GM19463 (cell line): Measurements from ENCODE around the gene ANKRD17.
"Not testable (repeated sequence)": the region's sequence is repeated elsewhere in the genome, so short reads cannot be mapped to it uniquely, and the experiment has no call there.

ENCODE experiments used
- ATAC-seq: cut with Tn5 transposase; IDR thresholded peaks from one replicate; pipeline ENCODE4 v1.9.1; 2021; ENCODE audit warnings: mild to moderate bottlenecking, moderate library complexity; ENCODE audit not compliant: unreplicated experiment

ANKRD17 gene

DNA sequence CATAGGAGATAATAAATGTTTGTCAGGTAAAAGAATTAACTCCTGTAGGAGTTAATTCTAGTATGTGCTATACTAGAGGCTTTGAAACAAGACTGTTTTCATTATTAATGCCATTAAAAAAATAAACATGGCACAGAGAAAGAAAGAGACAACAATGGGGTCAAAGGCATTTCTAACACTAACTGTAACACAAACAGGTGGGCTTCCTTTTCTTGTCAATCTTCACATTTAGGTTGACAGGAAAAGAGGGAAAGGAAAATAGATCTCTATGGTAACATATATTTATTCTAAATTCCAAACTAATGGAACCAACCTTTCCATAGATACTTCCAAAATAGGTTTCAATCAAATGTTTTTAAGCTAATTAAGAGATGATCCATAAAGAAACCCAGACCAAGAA lies 9.8 kb downstream of the ANKRD17 start:
- no peak for ATAC-seq

GRCh38 chr4:73248416-73248815 lies 10.2 kb downstream of the ANKRD17 start:
- ATAC-seq: no peak

GRCh38 chr4:73247100-73247499 lies 11.5 kb downstream of the ANKRD17 start:
- ATAC-seq: no peak

GRCh38 chr4:73245955-73246354 lies 12.6 kb downstream of the ANKRD17 start:
- no peak for ATAC-seq

DNA sequence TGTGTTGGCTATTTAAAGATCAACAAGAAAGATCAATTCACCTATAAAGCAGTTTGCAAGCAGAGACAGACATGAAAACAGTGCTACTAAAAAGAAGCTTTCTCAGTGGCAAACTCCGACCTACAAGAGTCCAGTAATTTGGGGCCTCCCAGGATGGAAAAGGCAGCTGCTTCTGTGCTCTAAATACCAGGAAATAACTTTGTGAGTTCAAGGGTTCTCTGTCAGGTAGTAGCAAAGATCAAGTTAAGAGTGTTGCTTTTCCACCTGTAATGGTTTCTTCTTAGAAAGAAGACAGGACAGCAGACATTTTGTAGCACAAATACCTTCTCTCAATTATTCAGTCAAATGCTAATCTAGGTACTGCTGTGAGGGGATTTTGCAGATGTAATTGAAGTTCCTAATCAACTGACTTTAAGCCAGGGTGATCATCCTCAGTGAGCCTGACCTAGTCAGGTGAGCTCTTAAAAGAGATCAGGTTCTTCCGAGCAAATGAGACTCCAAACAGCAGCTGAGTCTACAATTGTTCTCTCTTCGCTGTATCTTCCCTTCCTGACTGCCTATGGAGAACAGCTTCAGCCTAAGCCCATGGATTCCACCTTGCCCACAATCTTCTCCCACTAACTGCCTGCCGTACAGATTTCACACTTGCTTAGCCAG lies 13.5 kb downstream of the ANKRD17 start:
- no peak for ATAC-seq

- no peak for ATAC-seq
These were observed 21.6 kb downstream of the ANKRD17 start for GRCh38 chr4:73237044-73237443.

- ATAC-seq: no peak
These were observed 22.4 kb downstream of the ANKRD17 start for GRCh38 chr4:73236151-73236550.

DNA sequence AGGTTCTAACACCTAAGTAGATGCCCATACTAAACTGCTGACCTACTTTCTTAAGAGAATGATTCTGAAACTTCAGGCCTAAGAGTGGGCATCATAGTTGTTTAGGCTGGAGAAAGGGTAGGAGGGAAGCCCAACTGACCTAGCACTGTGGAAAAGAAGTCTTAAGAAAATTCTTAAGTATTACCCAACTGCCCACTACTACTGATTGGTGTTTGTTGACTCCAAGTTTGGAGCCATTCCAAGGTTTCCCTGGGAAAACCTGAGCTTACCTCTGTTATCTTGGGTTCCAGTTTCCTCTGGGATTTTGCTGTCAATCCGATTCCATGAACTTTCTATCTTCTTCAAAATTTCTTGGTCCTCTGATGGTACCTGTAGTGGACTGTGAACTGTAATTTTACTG lies 23.9 kb downstream of the ANKRD17 start:
- no peak for ATAC-seq

DNA sequence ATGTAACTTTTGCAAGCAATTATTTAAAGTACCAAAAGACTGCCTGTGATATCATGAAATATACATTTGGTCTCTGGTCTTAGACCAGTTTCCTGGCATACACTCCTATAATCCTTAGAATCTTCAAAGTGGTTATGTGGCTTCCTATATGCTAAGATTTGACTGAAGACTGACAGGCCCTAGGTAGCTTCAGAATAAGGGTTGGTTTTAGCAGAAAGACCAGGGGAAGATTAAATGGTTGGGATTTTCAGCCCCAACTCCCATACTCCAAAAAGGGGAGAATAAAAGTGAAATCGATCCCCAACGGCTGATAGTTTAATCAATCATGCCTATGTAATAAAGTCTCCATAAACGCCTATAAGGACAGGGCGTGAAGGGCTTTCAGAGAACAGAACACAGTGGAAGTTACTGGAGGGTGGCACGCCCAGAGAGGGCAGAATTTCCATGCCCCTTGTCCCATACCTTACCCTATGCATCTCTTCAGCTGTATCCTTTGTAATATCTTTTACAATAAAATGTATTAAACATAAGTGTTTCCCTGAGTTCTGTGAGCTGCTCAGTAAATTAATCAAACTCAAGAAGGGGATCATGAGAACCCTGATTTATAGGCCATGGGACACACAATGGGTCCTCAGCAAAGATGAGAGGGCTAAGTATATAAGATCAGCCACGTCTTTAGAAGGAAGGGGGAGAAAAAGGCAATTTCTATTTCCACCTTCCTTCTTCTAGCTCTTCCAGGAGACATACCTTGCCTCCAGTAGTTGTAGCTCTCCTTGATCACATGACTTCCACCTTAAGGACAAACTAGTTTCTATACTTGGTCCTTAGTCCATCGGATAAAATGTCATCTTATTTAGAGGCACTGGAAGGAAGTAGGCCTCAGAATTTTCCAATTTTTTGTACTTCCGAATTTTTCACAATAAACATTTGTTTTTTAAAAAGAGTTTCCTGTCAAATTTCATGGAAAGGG lies 26.8 kb downstream of the ANKRD17 start:
- ATAC-seq: no peak

DNA sequence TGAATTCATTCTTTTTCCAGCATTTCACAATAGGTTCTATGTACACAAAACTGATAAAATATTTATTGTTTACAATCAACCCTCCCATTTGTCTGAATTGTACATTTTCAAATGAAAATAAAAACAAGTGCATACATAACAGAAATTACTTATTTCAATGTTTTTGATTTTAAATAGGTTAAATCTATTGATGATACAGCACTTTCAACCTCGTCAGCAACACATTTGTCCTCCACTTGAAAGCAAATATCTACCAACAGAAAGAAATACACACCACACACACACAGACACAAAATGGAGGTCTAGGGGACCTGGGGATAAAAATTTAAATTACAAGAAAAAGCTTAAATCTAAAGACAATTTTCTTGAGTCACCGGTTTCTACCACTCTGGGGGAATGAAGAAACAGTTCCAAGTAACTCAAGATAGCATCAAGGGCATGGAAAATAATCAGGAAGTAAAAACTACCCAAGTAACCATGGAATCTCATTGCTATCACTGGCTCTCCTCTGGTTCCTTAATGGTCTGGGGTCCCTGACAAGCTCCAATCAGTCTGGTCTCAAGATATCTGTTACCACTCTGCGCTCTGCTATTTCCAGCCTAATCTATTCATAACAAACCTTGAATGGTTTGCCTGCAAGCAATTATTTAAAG lies 27.6 kb downstream of the ANKRD17 start:
- no peak for ATAC-seq

DNA sequence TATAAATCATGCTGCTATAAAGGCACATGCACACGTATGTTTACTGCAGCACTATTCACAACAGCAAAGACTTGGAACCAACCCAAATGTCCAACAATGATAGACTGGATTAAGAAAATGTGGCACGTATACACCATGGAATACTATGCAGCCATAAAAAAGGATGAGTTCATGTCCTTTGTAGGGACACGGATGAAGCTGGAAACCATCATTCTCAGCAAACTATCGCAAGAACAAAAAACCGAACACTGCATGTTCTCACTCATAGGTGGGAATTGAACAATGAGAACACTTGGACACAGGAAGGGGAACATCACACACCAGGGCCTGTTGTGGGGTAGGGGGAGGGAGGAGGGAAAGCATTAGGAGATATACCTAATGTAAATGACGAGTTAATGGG lies 29.8 kb downstream of the ANKRD17 start:
- not testable (repeated sequence) for ATAC-seq

DNA sequence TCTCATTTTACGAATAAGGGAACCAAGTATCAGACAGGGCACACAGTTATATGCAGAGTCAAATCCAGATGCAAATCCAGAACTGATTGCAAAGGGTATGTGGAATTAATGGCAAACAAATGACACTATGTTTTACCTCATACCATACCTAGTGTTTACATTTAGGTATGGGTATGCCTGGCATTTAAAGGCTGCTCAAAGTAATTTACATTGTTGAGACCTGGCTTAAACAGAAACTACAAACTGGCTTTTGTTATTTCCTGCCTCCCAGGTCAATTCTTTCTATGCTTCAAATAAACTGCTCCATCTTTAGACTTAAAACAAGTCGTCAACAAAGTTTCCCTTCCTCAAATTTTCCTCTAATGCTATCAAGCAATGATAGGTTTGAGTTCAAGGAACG lies 33.7 kb downstream of the ANKRD17 start:
- ATAC-seq: no peak

DNA sequence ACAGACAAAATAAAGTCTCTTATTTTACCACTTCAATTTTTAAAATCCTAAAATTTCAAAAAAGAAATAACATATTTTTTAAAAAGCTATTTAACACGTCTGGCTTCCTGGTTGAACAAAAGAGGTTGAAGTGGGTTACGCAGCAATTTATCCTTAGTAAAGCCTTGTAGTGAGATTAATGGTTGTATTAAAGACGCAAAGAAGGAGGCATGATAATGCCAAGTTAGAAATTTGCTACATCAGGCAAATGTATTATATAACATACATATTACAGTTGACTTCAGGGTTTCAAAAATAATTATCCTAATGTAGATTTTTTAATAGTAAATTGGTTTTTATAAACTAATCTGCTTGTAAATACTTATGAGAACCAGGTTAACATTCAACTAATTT lies 35.3 kb downstream of the ANKRD17 start:
- ATAC-seq: no peak

GRCh38 chr4:73222466-73223257 lies 35.9 kb downstream of the ANKRD17 start:
- ATAC-seq: peak; percentile 100

GRCh38 chr4:73221734-73222133 lies 36.9 kb downstream of the ANKRD17 start:
- no peak for ATAC-seq

- ATAC-seq: no peak
These were observed 37.8 kb downstream of the ANKRD17 start for GRCh38 chr4:73220815-73221214.

DNA sequence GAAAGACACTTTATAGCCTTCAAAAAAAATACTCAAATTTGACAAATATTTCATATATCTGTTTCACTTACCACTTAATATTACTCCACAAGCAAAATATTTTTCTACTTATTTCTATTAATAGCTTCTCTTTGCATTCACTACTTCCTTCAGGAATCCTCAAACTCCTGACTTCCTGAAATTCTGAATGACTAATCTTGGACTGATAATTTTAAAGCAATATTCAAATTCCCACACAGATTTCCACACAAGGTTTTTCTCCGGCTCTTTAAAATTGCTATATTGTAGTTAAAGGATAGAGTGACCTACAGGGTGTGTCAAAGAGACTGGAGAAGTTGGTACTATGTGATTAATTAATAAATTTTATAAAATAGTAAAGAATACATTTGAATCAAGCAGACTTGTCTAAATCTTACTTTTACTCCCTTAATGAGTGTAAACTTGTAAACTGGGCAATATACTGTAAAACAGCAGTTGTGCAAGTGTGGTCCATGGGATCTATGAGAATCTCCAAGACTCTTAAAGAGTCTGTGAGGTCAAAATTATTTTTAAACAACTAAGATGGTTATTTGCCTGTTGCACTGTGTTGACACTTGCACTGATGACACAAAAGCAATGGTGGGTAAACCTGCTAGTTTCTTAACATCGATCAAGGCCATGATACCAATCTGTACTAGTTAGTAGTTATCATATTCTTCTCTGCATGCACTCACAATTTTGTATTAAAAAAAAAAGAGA lies 44.5 kb downstream of the ANKRD17 start:
- ATAC-seq: no peak

DNA sequence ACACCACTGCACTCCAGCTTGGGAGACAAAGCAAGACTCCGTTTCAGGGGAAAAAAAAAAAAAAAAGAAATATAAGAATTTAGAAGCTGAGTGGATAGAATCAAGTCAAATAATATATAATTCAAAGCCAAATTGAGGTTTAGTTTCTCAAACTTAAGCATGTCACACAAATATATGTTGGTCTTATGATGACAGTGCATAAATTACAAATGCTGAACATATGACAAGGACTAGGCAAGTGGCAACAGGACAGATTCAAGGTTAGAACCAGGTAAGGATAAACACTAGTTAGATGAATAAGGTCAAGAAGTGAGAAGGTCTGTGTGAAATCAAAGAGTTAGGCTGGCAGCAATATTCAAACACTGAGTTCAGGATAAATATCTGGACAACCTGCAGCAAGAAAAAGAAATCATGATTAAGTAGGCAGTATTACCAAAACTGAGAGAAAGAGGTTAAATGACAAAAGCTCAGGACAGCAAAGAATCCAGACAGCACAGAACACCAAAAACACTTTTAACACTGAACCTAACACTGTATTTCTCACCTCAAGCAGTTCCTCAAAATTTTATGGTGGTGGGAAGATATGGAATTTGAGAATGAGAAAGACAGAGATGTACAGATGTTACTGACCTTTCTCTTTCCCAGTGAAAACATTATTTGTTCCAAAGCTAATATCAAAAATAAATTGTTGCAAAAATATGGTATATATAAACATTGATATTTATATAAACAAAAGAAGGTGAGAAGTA lies 45.4 kb downstream of the ANKRD17 start:
- no peak for ATAC-seq

- no peak for ATAC-seq
These were observed 46.6 kb downstream of the ANKRD17 start for GRCh38 chr4:73211968-73212367.

- ATAC-seq: no peak
These were observed 50.2 kb downstream of the ANKRD17 start for GRCh38 chr4:73208376-73208775.
